Lower lobe of right lung (tissue), 2 donors: ENCODE data around the gene FBXW2. TPM values are rescaled to one million over a fixed set of nuclear protein-coding genes. Genes with fewer than 3 reads are reported as not detected.

Source experiments
- ATAC-seq, 2 donors: fragments of 200-7000 bp; cut with Tn5 transposase; one replicate each; pipeline ENCODE4 v1.9.1; 2020 to 2022; ENCODE audit warnings: mild to moderate bottlenecking in 2 of 2, moderate library complexity in 2 of 2
- DNase-seq: peaks from one replicate; pipeline ENCODE4 v3.0.0-alpha.2; 2020
- H3K27ac ChIP-seq: fragments of 200-600 bp; one replicate; pipeline ENCODE4 v1.8.0; 2022
- H3K27me3 ChIP-seq: fragments of 200-600 bp; one replicate; pipeline ENCODE4 v1.8.0; 2022; ENCODE audit warnings: low read depth
- H3K36me3 ChIP-seq: fragments of 200-600 bp; one replicate; pipeline ENCODE4 v1.8.0; 2022; ENCODE audit warnings: mild to moderate bottlenecking
- H3K4me1 ChIP-seq: fragments of 200-600 bp; one replicate; pipeline ENCODE4 v1.8.0; 2022
- H3K4me3 ChIP-seq: fragments of 200-600 bp; one replicate; pipeline ENCODE4 v1.8.0; 2022; ENCODE audit warnings: mild to moderate bottlenecking
- H3K9me3 ChIP-seq: fragments of 200-600 bp; one replicate; pipeline ENCODE4 v1.8.0; 2022
- intact Hi-C: fragments of 100-400 bp; cut with DNase I; formaldehyde crosslinking; loops from one replicate; pipeline ENCODE4 v1.11.0; 2022
- total RNA-seq: library from RNA; stranded (reverse); fragmentation: NEBNext Ultra II Directional; extraction: Animal tissue kit (Norgen Biotek cat#: 25700); gene quantifications from one replicate; pipeline ENCODE4 v1.2.1, GENCODE V29; 2021
- TF ChIP-seq, protein P1 (sequence below): fragments of 200-600 bp; IDR thresholded peaks from one replicate; pipeline ENCODE4 v1.8.0; 2022; ENCODE audit warnings: antibody characterized with exemption, mild to moderate bottlenecking
- donor health status: DM: no; HTN: yes; CAD: no; lungs with severe emphysema.

FBXW2 gene
- total RNA-seq, 1 donor from 2014 or later: 76.7 TPM

DNA sequence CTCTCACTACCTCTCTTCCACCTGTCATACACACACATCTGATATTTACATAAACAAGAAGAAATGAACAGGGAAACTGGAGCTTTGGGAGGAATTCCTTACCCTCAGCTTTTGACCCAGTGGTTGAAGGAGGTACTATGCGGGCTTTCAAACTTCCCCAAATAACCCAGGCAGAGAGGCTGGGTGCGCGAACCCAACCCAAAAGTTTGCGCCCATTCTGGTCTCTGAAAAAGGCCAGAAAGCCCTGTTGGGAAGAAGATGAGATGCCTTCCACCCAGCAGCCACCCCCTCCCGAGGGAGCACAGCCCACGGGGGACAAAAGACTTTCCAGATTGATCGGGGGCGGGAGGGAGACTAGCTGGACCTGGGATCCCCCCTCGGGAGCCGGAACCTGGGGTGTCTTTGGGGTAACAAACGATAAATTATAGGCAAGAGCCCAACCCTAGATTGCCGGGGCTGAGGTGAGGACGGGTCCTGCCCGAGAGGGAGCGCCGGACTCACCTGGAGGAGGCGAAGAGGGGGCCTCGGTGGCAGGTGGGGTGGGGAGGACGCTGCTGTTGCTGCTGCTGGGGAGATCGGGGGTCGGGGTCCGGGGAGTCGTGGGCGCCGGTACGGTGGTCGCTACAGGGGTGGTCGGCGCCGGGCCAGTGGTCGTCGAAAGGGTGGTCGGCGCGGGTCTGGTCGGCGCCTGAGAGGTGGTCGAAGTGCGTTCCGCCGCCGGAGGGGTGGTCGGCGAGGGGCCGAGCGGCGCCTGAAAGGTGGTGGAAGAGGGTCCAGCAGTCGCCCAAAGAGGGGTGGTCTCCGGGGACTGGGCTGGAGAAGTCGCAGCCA is 79.7 kb downstream of the FBXW2 start:
- peak overlapping the region; percentile 92 for H3K4me3 ChIP-seq
- H3K27me3 ChIP-seq: no peaks in the 10 kb centered on the region
- H3K9me3 ChIP-seq: no peaks in the 10 kb centered on the region
- intact Hi-C loops: no loop called here
- H3K4me1 ChIP-seq: peaks cover 44% of the 10 kb centered on the region
- DNase-seq (peak; percentile 58), ATAC-seq (no peak)
- peak overlapping the region; percentile 90 for H3K27ac ChIP-seq
- TF ChIP-seq, protein P1, sequence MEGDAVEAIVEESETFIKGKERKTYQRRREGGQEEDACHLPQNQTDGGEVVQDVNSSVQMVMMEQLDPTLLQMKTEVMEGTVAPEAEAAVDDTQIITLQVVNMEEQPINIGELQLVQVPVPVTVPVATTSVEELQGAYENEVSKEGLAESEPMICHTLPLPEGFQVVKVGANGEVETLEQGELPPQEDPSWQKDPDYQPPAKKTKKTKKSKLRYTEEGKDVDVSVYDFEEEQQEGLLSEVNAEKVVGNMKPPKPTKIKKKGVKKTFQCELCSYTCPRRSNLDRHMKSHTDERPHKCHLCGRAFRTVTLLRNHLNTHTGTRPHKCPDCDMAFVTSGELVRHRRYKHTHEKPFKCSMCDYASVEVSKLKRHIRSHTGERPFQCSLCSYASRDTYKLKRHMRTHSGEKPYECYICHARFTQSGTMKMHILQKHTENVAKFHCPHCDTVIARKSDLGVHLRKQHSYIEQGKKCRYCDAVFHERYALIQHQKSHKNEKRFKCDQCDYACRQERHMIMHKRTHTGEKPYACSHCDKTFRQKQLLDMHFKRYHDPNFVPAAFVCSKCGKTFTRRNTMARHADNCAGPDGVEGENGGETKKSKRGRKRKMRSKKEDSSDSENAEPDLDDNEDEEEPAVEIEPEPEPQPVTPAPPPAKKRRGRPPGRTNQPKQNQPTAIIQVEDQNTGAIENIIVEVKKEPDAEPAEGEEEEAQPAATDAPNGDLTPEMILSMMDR: no peak
- peaks cover 7% of the 10 kb centered on the region for H3K36me3 ChIP-seq

DNA sequence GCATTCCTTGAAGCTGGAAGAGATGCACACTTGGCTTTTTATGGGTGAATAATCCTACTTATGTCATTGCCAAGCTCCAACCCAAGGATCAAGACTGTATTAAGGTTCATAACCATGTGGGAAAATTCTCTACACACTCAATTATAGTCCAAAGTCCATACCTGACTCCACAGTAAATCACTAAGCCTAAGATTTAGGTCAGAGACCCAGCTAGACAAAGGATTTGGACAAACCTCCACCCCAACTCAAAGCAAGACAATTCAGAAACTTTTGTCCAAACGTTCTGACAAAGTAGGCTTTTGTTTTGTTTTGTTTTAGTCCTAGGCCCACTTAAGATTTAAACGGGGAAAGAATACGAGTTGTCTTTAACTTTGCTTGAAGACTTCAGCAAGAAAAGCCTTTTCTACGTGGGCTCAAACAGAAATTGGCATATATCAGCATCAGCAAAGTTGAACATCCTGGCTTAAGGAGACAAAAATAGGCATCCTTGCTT is 80.6 kb downstream of the FBXW2 start:
- intact Hi-C loops: no loop called here
- Histone ChIP-seq H3K4me3 (peak overlapping the region; percentile 92), H3K27ac (peak overlapping the region; percentile 90), H3K9me3 (no peaks in the 10 kb centered on the region), H3K36me3 (peaks cover 7% of the 10 kb centered on the region), H3K27me3 (no peaks in the 10 kb centered on the region), H3K4me1 (peaks cover 44% of the 10 kb centered on the region)
- DNase-seq (no peak), ATAC-seq (no peak)
- TF ChIP-seq, protein P1: no peak

DNA sequence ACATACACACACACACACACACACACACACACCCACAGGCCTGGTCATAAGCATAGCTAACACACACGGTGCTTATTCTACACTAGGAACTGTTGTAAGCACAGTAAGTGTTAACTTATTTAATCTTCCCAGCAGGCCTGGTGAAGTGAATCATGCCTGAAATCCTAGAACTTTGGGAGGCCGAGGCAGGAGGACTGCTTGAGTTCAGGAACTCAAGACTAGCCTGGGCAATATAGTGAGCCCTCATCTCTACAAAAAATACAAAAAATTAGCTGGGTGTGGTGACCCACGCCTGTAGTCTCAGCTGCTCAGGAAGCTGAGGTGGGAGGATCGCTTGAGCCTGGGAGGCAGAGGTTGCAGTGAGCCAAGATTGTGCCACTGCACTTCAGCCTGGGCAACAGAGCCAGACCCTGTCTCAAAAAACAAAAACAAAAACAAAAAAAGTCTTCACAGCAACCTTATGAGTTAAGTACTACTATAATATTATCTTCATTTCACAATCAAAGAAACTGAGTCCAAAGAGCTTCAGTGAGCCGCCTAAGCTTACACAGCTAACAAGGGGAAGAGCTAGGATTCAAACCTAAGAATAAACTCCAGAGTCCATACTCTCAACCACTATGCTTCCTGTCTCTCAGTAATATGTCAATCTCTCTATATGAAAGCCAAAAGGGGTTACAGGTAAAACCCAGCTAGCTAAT is 81.2 kb downstream of the FBXW2 start:
- no peak for ATAC-seq
- intact Hi-C loops: no loop called here
- peaks cover 49% of the 10 kb centered on the region for H3K4me1 ChIP-seq

DNA sequence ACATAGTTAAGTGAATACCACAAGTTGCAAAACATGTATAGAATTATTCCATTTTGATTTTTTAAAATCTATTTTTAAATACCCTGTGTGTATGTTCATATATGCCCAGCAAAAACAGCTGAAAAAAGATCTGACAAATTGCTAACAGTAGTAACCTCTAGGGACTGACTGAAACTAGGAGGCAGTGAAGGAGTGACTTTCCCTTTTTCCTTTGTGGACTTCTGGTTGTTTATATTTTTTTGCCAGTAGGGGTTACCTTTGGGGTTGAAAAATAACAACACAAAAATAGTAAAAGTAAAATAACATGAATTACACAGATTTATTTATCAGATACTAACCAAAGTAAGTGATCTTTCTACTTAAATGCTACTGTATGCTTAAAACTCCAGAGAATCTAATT is 81.9 kb downstream of the FBXW2 start:
- intact Hi-C loops: no loop called here
- Histone ChIP-seq H3K9me3 (no peaks in the 10 kb centered on the region), H3K4me1 (peaks cover 49% of the 10 kb centered on the region), H3K36me3 (peaks cover 7% of the 10 kb centered on the region), H3K27ac (peak overlapping the region; percentile 90), H3K4me3 (peak overlapping the region; percentile 92), H3K27me3 (no peaks in the 10 kb centered on the region)
- DNase-seq: no peak
- TF ChIP-seq, protein P1: no peak
- ATAC-seq: no peak

More for the DNA sequence above, 81.2 kb downstream of the FBXW2 start:
- no peaks in the 10 kb centered on the region for H3K27me3 ChIP-seq
- no peaks in the 10 kb centered on the region for H3K9me3 ChIP-seq
- H3K4me3 ChIP-seq: peak overlapping the region; percentile 92
- TF ChIP-seq, protein P1: no peak
- no peak for DNase-seq
- H3K27ac ChIP-seq: peak overlapping the region; percentile 90
- H3K36me3 ChIP-seq: peaks cover 7% of the 10 kb centered on the region

DNA sequence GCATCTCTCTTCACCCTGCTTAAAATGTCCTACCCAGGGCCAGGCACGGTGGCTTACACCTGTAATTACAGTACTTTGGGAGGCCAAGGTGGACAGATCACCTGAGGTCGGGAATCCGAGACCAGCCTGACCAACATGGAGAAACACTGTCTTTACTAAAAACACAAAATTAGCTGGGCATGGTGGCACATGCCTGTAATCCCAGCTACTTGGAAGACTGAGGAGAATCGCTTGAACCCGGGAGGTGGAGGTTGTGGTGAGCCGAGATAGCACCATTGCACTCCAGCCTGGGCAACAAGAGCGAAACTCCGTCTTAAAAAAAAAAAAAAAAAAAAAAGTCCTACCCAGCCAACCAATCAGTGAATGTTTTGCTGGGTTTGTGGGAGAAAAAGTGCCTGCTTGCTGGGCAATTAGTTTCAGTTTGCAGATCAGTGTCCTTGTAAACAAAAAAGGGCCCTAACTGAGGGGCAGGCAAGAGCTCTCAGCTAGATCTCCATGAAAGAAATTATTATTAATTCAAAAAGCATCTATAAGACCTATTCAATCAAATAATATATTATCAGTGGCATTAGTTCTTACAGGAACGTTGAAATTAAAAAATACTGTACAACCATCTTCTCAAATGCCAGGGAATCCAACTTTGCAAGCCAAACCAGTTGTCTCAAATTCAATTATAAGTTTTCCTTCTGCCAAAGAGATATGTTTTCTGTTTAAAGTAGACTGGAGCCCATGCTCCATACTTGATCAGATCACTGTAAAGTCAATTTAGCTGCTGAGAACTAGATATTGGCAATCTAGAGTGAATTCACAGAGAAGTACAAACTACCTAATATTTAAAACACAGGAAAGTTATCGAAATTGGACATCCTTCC is 82.9 kb downstream of the FBXW2 start:
- peak overlapping the region; percentile 90 for H3K27ac ChIP-seq

More for the DNA sequence above, 82.9 kb downstream of the FBXW2 start:
- intact Hi-C loops: no loop called here
- H3K4me1 ChIP-seq: peaks cover 46% of the 10 kb centered on the region
- H3K27me3 ChIP-seq: no peaks in the 10 kb centered on the region
- DNase-seq (no peak), ATAC-seq (no peak)
- TF ChIP-seq, protein P1: no peak
- H3K36me3 ChIP-seq: peaks cover 7% of the 10 kb centered on the region
- H3K4me3 ChIP-seq: peak overlapping the region; percentile 92
- H3K9me3 ChIP-seq: no peaks in the 10 kb centered on the region
